GM12865 (cell line): ENCODE measurements around the gene GORASP1.
A peak's percentile ranks its signal among the peaks of the same experiment; 100 is the strongest.

Experiments
- DNase-seq: peaks from one replicate; pipeline ENCODE4 v3.0.0; 2010; ENCODE audit warnings: low read depth
- H3K4me3 ChIP-seq: 2 replicates; pipeline ENCODE4 v1.5.1; 2011; ENCODE audit warnings: mild to moderate bottlenecking, low read depth, low read length, control low read depth
- CTCF ChIP-seq: IDR thresholded peaks from 2 replicates; pipeline ENCODE4 v1.5.1; 2011; ENCODE audit warnings: low read length, control low read depth, low read depth, inconsistent platforms; ENCODE audit not compliant: insufficient read depth; ENCODE audit errors: missing control alignments

Gene GORASP1

GRCh38 chr3:39149498-39150147, 42.2 kb upstream of the GORASP1 start:
- no peak for DNase-seq
- TF ChIP-seq CTCF = no peak
- H3K4me3 ChIP-seq = peak overlapping the region; percentile 71; the same call in 1 of the 2 replicates

GRCh38 chr3:39149059-39149455, 41.6 kb upstream of the GORASP1 start:
- TF ChIP-seq CTCF = no peak
- peak overlapping the region; percentile 71 for H3K4me3 ChIP-seq
- DNase-seq = peak; percentile 66

GRCh38 chr3:39148435-39149058, 41.1 kb upstream of the GORASP1 start:
- no peak for TF ChIP-seq CTCF
- no peak for DNase-seq
- peak overlapping the region; percentile 71 for H3K4me3 ChIP-seq

GRCh38 chr3:39147711-39148434, 40.4 kb upstream of the GORASP1 start:
- TF ChIP-seq CTCF = no peak
- DNase-seq = peak; percentile 89

GRCh38 chr3:39146611-39147591, 39.5 kb upstream of the GORASP1 start:
- peak; percentile 81 for DNase-seq
- no peak for TF ChIP-seq CTCF
- H3K4me3 ChIP-seq = peak overlapping the region; percentile 71

More at GRCh38 chr3:39147711-39148434, 40.4 kb upstream of the GORASP1 start:
- peak overlapping the region; percentile 71 for H3K4me3 ChIP-seq

- peak; percentile 31 for TF ChIP-seq CTCF
- H3K4me3 ChIP-seq = peak overlapping the region; percentile 71
- peak; percentile 85 for DNase-seq
These were observed 38.7 kb upstream of the GORASP1 start for GRCh38 chr3:39146083-39146501.
